Epithelial cell of prostate (primary cell): ENCODE data around the gene LIN54.
A peak's percentile ranks its signal among the peaks of the same experiment; 100 is the strongest.

Experiments used
- DNase-seq: peaks from one replicate; pipeline ENCODE4 v3.0.0-alpha.2; 2011; ENCODE audit warnings: low read depth, low spot score
- H3K27ac ChIP-seq: fragments of 450-650 bp; 2 replicates; pipeline ENCODE4 v1.5.1; 2017; ENCODE audit warnings: mild to moderate bottlenecking

Gene LIN54

GRCh38 chr4:82898322-82899243 is 112.0 kb downstream of the LIN54 start:
- peak overlapping the region; percentile 95 for H3K27ac ChIP-seq
- DNase-seq = peak; percentile 33

DNA sequence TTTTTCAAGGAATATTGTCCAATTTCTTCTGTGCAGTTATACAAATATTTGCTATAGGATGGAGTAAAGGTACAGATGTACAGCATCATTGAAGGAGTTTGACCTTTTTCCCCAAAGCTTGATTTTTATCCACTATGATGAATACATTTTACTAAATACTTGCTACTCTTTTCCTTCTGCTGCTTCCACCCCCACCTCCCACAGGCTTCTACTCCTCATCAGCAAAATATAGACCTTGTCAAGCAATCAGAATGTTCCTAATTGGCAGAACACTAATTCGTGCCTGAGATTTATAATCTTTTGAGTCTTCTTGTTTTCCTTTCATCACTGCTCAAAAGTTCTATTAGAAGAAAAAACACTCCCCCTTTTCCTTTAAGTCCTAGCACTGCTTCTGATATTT is 113.9 kb downstream of the LIN54 start:
- DNase-seq = no peak
- no peak overlapping the region for H3K27ac ChIP-seq

DNA sequence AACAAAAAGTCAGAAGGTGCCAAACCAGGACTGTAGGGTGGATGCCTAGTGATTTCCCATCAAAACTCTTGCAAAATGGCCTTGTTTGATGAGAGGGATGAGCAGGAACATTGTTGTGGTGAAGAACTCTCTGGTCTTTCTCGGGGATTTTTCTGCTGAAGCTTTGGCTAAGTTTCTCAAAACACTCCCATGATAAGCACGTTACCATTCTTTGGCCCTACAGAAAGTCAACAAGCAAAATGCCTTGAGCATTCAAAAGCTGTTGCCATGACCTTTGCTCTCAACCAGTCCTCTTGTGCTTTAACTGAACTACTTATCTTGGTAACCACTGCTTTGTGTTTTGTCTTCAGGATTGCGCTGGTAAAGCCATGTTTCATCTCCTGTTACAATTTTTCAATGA is 116.7 kb downstream of the LIN54 start:
- DNase-seq = no peak
- peak overlapping the region; percentile 16 for H3K27ac ChIP-seq

- H3K27ac ChIP-seq = peak overlapping the region; percentile 97
- DNase-seq = no peak
These were observed 118.2 kb downstream of the LIN54 start for GRCh38 chr4:82892467-82892802.

GRCh38 chr4:82891707-82892466 is 118.7 kb downstream of the LIN54 start:
- H3K27ac ChIP-seq = peak overlapping the region; percentile 97
- no peak for DNase-seq

DNA sequence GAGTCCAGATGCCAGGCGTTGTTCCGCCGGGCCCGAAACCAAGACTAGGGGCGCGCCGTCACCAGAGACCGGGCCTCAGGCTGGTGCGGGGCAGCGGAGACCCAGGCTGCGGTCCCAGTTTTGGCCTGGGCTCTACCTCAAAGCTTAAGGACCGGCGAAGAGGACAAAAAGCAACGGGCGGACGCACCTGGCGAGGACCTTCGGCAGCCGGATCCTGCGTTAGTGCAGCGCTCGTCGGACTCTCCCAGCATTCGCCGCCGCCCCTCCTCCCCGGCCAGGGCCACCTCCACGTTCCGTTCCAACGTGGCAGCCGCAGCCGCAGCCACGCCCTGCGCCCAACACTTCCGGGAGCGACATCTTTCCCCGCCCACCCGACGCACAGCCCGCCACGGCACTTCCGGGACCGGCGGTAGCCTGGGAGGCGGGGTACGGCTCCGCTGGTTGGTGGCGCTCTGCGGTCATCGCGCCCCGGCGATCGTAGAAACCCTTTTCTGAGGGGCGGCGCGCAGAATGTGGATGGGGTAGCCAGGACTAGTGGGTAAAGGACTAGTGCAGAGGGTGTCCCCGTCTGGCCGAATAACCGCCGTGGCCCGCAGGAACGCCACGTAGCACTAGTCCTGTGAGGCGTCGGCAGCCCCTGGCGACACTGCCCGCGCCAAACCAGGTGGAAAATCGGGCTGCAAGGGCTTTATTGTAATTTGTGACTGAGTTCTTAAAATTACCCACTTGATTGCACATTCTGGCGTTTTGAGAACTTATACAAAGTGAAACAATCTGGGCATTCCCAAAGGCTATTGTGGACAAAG is 119.5 kb downstream of the LIN54 start, which contains the start of gene SEC31A:
Gene SEC31A, minus strand, starts transcription at position 253 of the 806 bp plus-strand sequence. CDS start 9,217 bp downstream, outside the sequence.
- peak; percentile 70 for DNase-seq
- H3K27ac ChIP-seq = peak within 1 kb of the TSS; percentile 97

DNA sequence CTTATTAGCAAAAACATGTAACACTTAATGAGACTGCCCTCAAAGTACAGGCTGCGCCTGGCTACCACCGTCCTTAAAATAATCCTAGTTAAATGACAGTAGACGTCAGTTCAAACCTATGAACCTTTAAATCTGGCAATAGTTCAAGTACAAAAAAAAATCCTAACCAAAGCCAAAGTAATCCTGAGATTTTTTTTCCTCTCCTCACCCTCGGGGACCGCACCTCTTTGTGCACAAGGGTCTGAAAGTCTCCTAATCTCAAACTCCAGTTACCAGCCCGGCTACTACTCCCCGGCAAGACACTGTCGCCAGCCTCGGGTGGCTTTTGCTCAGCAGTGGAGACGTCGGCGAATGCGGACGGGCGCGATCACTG is 120.1 kb downstream of the LIN54 start:
- peak overlapping the region; percentile 97 for H3K27ac ChIP-seq
- no peak for DNase-seq

GRCh38 chr4:82889287-82889686 is 121.3 kb downstream of the LIN54 start:
- DNase-seq = no peak
- H3K27ac ChIP-seq = peak overlapping the region; percentile 97

GRCh38 chr4:82886147-82886942 is 124.3 kb downstream of the LIN54 start:
- DNase-seq = no peak
- peak overlapping the region; percentile 50 for H3K27ac ChIP-seq

- peak overlapping the region; percentile 50 for H3K27ac ChIP-seq
These were observed 125.2 kb downstream of the LIN54 start for GRCh38 chr4:82885410-82885809.

More at GRCh38 chr4:82885410-82885809, 125.2 kb downstream of the LIN54 start:
- no peak for DNase-seq
